Middle frontal gyrus (tissue), 1 donor: Measurements from ENCODE around the gene HOXA6.

Experiments
- DNase-seq: peaks from one replicate; pipeline ENCODE4 v3.0.0-alpha.2; 2015; ENCODE audit warnings: low spot score; ENCODE audit errors: extremely low spot score

The HOXA6 gene

DNA sequence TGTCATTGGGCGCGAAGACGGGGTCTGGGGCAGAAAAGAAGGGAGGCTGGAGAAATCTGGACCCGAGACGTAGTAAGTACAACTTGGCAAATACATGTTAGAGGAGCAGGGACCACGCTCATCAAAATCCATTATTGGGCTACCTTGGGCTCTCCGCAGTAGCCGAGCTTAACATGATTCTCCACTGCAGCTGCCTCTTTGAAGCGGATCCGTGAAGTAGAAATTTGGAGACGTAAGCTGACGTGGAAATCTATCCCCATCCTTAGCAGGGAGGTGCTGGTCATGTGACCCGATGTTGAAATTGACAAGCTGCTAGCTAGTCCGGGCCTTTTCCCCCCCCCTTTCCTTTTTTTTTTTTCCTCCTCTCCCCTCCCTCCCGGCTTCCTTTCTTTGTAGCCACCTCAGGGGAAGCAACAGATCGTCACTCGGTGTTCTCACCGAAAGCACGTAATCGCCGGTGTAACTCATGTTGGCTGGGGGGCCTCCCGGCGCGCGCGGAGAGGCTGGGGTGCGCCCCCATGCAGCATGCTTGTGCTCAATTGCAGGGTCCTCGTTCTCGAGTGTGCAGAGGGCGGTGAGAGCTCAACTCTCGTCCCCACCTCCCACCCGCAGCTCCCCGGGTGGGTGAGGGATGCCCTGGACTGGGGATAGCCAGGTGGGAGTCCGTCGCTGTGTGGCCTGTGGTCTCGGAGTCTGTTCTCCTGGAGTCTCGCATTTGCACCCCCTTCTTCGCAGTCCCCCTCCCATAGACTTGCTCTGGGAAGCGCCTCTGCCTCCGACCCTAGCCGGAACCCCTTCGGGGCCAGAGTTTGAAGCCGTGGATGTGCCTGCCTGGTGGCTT, 37.7 kb upstream of the HOXA6 start, which contains the start of gene HOXA11:
Gene HOXA11, minus strand, starts transcription at position 220 of the 841 bp plus-strand sequence. Its CDS starts 88 bp downstream, at position 132.
- DNase-seq = no peak

- no peak for DNase-seq
Measured at GRCh38 chr7:27184337-27185012, 36.9 kb upstream of the HOXA6 start.

DNA sequence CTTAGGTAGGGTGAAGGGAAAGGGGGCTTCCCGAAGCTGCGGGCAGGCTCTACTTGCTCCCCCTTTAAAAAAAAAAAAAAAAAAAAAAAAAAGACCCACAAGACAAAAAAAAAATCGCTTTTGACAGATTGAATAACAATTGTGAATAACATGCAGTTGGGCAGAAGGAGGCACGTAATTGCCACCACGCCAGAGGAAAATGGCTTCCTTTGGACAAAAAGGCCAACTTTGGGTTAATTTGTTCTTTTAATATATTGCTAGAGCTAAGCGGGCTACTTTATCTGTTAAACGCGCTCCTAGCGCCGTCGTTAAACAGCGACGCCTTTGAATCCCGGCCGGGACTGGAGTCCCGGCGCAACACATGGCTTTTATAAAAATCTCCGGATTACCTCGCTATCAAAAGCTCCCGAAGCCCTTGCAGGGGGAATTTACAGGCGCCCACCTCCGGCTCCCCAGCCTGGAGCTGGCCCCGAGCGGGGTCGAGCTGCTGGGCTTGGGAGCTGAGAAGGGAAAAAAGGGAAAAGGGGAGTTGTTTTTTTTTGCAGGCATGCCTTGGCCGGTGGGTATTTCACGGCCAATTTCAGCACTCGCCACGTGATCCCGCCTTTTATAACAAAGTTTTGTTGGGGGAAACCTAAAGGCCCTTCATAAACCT, 36.2 kb upstream of the HOXA6 start:
- no peak for DNase-seq

DNA sequence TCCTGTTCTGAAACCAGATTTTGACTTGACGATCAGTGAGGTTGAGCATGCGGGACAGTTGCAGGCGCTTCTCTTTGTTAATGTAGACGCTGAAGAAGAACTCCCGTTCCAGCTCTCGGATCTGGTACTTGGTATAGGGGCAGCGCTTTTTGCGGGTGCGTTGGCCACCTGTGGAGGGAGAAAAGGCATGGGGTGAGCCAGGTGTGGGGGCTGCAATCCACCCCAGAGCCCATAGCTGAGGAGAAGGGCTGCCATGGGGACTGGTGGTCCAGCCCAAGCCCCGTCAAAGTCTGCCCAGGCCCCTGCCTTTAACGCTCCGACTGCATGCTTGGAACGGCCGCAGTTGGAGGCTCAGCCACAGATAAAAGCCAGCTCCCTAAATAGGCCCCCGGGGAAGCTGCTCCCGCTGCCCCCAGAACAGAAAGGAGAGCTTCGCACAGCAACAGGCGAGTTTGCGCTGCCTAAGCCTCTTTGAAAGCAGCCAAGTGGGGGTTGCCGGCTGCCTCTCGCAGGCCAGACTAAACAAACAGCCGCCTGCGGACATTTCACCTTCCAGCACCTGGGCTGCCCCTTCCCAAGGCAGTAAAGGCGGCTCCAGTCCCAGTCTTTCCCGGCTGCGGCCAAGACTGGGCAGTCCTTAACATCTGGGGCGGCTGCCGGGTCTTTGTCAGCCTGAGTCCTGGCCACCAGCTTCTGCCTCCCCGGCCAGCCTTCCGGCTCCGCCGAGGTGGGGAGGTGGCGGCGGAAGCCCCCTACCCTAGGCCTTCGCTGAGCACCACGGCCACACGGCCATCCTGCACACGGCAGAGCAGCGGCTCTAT, 35.5 kb upstream of the HOXA6 start:
- no peak for DNase-seq

DNA sequence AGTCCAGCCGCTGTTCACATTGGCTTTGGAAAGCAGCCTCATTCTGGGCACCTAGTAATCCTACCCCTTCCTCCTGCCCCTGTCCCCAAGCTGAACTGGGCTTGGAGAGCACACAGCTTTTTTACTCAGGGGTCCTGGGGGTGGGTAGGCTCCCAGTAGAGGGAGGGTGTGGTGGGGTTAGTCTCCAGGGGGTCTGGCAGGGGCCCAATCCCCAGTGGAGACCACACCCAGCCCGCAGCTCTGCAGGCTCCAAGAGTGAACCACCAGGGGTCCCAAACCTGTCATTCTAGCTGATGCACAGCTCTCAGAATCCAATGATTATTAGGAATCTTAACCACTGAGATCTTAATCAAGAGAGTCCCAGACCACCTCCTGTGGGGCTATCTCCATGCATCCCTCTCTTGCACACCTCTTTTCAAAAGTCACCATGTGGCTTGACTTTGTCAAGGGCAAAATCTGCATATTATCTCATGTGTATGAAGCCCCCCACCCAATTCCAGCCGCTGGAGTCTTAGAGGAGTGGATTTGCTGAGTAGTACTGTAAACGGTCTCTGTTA, 34.8 kb upstream of the HOXA6 start:
- no peak for DNase-seq

DNA sequence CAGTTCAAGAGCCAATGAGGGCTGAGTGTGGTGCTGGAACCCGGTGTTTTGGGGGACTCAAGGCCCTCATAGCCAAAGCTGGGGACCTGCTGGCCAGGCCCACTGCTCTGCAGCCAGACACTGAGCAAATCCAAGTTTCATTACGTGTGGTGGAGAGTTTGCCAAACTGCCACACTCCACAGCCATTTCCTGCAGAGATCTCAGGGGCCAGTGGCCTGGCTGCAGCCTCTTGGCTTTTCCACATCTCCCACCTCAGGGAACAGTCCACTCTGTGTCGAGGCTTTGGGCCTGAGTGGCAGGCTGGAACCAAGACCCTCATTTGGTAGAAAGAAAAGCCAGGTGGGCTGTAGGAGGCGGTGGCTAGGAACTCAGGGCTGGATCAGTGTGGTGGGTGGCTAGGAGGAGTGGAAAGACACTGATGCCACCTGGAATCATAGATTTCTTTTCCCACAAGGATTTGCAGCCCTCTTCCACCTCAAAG, 34.3 kb upstream of the HOXA6 start:
- no peak for DNase-seq

- no peak for DNase-seq
Measured at GRCh38 chr7:27180431-27181420, 33.2 kb upstream of the HOXA6 start.

- DNase-seq = no peak
Measured at GRCh38 chr7:27179503-27180430, 32.2 kb upstream of the HOXA6 start.

- no peak for DNase-seq
Measured at GRCh38 chr7:27179030-27179429, 31.5 kb upstream of the HOXA6 start.

DNA sequence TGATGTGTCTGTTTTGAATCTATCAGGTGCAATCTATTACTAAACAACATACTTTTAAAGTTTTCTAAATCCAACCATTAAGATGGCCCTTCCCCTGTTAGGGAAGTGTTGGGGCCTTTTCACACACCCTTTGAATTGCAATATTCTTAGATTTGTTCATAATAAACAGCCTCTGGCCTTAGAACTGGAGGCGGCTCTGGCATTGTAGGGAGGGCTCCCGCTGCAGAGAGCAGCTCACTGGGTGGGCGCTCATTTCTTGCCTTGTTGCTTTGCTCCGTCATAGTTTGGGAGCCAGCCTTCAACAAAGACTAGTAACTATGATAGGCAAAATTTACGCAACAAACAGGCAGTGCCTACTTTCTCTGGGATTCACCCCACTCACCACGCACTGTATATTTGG, 30.8 kb upstream of the HOXA6 start:
- no peak for DNase-seq

- no peak for DNase-seq
Measured at GRCh38 chr7:27177795-27178320, 30.3 kb upstream of the HOXA6 start.

DNA sequence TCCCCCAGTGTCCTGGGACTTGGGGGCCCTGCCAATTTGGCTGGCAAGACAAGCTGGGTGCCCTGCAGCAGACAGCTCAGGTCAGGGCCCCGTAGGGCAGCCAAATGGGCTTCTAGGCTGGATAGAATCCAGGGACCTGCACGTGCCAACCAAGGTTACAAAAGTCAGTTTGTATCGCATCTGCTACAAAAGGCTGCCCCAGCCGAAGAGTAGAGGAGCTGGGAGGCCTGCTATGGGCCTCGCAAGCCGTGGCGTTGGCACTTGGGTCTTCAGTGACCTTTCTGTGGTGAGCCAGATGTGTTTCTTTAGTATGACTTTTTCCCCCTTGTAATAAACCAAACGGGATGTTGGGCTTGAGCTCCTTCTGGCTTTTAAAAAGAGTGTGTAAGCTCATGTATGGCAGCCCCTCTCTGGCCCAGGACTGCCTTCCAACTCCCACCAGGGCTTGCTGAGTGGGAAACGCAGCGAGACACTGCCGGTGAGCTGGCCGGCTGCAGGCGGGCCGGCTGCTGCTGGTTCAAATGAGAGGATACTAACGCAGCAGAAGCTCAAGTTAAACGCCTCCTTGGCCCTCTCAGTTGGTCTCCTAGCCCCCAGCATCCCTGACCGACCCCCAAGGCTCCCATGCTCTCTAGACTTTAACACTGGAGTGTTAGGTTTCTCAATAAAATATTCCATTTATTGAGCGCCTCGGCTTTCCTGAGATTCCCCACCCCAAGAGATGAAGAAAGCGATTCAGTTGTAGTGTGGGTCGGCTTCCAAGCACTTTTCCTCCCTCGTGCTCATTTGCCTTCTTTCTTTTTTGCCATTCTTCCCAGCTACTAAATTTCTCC, 29.6 kb upstream of the HOXA6 start:
- no peak for DNase-seq

GRCh38 chr7:27176524-27176845, 28.9 kb upstream of the HOXA6 start:
- DNase-seq = no peak

- no peak for DNase-seq
Measured at GRCh38 chr7:27175626-27176523, 28.3 kb upstream of the HOXA6 start.

DNA sequence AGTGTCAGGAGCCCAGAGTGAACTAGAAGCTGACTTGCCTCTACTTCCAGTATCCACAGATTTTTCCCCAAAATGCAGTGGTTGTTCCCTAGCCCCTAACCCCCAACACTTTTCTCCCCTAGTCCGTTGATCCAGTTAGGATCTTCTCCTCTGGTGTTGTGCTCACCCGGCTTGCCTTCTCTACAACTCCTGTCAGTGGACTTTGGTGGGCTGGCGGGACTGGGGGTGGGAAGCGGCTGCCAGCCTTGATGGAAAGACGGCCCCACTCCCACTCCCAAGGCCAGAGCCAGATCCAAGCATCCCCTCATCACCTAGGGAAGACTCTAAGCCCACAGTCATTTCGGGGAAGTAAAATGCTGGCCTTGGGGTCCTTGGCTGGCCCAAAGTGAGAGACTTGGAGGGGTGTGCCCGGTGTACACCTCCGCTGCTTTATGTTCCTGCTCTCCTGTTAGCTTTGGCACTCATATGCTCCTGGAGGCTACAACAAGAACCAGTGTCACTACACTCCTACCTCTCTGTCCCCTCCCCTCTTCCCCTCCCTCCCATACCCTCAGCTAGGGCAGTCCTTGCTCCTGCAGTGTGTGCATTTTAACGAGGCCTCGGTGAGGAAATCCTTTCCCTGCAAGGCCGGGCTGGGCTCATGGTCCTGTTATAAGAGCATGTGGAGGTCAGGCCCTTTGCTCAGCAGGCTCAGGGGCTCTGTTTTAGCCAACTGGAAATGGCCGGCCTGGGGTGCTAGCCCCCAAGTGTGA, 27.5 kb upstream of the HOXA6 start:
- no peak for DNase-seq
